HG03196 (cell line): ENCODE data around the gene ZNF524.
A peak's percentile ranks its signal among the peaks of the same experiment; 100 is the strongest.
"Not testable (repeated sequence)": the region's sequence is repeated elsewhere in the genome, so short reads cannot be mapped to it uniquely, and the experiment has no call there.

Experiments
- ATAC-seq: cut with Tn5 transposase; IDR thresholded peaks from one replicate; pipeline ENCODE4 v1.9.1; 2021; ENCODE audit not compliant: unreplicated experiment

Gene ZNF524

DNA sequence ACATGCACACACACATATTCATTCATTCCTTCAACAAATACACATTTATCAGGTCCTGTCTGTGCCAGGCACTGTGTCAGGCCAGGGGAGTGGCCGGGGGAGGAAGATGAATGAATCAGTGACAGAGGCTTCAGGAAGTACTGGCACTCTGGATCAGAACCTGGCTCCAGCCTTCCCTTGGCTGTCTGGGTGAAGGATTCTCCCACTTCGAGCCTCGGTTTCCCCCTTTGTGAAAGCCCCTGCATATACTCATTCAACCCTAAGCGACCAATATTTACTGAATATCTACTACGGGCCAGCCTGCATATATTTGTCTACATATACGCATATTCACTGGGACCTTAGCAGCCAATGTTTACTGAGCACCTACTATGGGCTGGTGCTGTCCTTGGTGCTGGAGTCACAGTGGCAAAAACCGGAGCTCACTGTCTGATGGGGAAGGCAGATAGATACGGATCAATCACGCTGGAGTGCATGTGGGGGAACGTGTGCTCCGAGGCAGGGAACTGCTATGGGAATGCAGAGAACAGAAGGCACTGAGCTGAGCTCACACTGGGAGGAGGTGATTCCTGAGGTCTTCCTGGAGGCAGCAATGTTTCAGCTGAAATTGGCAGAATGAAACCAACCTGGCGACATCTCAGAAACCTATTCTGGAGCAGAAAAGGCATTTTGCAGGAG lies 18.8 kb upstream of the ZNF524 start:
- ATAC-seq: no peak

DNA sequence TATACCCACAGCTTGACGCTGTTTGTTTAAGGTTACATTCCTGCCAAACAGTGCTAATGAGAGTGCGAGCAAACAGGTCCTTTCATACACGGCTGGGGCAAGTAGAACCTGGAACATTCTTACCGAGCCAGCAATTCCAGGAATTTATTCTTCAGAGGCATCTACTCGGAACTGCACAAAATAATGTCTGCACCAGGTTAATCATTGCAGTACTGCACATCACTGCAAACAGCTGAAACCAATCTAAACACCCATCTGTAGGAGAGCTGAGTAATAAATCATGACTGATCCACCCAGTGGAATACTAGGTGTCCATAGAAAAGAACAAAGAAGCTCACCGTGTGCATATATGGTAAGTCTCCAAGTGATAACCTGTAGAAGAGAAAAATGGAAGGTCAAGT lies 18.3 kb upstream of the ZNF524 start:
- no peak for ATAC-seq

DNA sequence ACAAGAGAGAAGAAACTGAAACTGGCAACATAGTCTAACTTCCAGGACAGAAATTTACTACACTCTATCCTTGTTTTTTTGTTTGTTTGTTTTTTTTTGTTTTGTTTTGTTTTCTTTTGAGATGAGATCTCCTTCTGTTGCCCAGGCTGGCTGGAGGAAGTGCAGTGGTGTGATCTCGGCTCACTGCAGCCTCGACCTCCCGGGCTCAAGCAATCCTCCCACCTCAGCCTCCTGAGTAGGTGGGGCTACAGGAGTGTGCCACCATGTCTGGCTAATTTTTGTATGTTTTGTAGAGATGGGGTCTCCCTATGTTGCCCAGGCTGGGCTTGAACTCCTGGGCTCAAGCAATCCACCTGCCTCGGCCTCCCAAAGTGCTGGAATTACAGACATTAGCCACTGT lies 17.8 kb upstream of the ZNF524 start:
- not testable (repeated sequence) for ATAC-seq

DNA sequence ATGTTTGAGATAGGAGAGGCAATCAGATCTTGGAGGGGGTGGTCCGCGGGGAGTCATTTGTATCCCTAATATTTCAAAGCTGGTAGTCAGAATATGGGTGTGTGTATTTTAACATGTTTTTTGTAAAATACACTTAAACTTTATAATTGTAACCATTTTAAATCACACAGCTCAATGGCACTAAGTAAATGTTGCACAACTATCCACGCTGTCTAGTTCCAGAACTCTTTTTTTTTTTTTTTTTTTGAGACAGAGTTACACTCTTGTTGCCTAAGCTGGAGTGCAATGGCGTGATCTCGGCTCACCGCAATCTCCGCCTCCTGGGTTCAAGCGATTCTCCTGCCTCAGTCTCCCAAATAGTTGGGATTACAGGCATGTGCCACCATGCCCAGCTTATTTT lies 16.2 kb upstream of the ZNF524 start:
- ATAC-seq: not testable (repeated sequence)

DNA sequence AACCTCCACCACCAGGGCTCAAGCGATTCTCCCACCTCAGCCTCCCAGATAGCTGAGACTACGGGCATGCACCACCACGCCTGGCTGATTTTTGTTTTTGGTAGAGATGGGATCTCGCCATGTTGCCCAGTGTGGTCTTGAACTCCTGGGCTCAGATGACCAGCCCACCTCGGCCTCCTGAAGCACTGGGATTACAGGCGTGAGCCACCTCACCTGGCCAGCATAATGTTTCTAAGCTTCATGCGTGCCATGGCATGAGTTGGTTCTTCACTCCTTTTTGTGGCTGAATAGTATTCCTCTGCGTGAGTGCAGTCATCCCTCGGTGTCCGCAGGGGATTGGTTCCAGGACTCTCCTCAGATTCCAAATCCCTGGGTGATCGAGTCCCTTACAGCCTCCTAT lies 15.2 kb upstream of the ZNF524 start:
- ATAC-seq: no peak

DNA sequence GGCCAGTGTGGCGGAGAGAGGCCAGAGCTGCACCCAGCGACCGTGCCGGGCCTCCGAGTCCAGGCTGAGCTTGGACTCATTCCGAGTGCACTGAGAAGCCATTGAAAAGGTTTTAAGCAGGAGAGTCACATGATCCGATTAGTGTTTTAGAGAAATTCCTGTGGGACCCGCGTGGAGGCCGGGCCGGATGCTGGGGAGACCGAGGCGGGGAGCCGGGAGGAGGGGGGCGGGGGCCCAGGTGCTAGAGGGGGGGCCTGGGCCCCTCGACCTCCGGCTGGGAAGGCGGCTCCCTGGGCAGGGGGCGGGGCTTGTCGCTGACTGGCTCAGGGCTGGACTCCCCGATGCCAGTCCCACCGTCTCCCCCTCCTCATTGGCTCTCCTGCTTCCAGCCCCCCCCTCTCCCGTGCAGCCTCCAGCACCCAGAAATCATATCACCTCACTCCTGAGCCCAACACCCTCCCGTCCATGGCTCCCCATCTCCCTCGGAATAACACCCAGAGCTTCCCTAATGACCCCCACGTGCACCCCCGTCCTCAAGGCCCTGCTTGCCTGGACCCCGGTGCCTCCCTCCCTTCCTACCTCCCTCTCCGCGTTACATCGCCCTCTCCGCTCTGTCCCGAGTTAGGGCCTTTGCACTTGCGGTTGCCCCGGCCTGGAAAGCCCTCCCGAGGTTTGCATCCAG lies 14.3 kb upstream of the ZNF524 start:
- ATAC-seq: no peak

DNA sequence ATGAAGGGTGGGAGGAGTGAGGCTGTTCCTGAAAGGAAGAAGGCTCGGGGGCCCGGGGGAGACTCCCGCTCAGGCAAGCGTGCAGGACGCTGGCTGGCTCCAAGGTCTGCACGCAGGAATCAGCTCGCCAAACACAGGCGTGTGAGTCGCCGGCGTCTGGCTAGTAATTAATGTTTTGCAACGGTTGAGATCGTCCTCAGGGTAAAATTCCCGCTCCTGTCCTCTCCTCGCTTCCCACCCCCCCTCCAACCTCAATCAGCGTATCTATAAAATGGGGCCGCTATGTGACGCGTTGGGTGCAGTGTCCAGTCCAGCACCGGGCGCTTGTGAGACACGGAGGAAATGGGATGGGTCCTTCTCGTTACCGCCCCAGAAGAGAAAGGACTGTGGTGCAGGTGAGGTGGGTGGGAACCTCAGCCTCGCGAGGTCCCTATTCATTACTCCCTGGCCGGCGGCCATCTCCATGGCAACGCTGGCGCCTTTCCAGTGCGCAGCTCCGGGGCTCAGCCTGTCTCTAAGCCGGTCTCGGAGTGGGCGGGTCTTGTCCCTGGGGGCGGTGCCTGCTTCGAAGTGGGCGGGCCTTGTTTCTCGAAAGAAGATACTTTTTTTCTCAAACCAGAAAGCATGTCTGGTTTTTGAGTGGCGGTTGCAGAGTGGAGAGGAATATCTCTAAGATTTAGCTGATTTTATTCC lies 13.0 kb upstream of the ZNF524 start:
- ATAC-seq: peak; percentile 75

DNA sequence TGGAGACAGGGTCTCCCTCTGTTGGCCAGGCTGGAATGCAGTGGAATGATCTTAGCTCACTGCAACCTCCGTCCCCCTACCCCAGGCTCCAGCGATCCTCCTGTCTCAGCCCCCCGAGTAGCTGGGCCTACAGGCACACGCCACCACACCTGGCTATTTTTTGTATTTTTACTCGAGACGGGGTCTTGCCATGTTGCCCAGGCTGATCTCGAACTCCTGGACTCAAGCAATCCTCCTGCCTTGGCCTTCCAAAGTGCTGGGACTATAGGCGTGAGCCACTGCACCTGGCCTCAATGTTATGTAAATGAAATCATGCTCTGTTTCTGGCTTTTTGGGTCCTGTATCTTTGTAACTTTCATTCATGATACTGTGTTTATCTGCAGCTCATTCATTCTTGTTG lies 11.3 kb upstream of the ZNF524 start:
- ATAC-seq: no peak

DNA sequence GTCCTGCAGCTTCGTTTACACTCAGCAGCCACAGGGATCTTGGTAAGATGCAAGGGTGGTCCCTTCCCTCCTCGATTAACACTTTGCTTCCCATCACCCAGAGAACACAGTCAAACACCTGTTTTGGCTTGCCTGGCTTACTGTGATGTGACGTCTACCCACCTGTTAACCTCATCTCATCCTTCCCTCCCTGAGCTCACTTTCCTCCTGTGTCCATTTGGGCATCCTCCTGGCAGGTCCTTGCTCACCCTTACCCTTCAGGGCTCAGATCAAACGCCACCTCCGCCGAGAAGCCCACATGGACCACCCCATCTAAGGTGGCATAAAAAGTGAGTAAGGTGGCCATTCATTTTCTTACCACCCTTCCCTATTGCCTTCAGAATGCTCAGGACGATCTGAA lies 10.0 kb upstream of the ZNF524 start:
- no peak for ATAC-seq

DNA sequence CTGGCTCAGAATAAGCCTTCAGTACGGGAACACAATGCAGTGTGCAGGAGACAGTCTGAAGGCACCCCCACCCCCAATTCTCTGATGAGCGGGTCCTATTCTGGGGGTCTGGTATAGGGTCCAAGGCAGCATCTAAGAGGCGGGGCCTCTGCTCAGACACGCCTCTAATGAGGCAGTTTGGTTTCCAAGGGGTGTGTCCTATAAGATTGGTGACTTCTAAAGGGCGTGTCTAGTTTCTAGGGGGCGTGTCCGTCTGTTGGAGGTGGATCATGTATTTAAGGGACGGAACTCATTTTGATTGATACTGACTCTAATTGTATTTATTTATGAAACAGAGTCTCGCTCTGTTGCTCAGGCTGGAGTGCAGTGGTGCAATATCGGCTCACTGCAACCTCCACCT lies 9.5 kb upstream of the ZNF524 start:
- no peak for ATAC-seq

DNA sequence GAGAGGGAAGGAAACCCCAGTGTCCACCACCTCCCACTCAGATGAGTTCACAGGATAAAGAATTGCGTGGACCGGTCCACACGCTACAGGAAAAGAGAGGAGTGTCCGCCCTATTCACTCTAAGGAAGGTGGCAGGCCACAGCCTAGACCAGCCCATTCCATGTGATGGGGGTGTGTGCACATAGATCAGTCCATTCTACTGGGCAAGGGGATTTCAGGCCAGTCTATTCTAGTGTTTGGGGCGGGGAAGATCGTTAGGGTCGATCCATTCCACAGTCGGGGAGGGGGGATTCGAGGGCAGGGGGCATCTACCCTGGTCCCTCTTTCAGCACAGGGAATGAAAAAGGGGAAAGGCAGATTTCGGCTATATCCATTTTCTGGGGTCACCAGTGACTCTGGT lies 8.5 kb upstream of the ZNF524 start:
- ATAC-seq: no peak

DNA sequence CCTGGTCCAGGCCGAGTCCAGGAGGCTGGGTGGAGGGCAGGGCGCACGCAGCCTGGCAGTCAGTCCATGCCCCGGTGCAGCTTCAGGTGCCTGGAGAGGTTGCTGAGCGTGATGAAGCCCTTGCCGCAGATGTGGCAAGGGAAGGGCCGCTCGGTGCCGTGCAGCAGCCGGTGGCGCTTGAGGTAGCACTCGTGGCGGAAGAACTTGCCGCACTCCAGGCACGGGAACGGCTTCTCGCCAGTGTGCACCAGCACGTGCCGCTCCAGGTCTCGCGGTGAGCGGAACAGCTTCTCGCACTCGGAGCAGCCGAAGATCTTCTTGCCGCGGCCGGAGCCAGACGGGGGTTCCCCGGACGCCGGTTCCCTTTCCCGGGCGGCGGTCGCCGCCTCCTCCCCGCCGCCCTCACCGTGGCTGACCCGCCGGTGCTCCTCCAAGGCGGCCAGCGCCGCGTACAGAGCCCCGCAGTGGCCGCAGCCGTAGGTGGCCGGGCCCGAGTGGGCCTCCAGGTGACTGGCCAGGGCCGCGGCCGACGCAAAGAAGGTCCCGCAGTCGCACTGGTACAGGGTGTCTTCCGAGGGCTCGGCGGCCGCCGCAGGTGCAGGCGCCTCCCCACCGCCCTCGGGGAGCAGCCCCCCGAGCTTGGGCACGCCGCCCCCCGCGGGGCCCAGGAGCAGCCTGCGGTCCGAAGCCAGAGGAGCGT lies 7.5 kb upstream of the ZNF524 start:
- ATAC-seq: no peak

DNA sequence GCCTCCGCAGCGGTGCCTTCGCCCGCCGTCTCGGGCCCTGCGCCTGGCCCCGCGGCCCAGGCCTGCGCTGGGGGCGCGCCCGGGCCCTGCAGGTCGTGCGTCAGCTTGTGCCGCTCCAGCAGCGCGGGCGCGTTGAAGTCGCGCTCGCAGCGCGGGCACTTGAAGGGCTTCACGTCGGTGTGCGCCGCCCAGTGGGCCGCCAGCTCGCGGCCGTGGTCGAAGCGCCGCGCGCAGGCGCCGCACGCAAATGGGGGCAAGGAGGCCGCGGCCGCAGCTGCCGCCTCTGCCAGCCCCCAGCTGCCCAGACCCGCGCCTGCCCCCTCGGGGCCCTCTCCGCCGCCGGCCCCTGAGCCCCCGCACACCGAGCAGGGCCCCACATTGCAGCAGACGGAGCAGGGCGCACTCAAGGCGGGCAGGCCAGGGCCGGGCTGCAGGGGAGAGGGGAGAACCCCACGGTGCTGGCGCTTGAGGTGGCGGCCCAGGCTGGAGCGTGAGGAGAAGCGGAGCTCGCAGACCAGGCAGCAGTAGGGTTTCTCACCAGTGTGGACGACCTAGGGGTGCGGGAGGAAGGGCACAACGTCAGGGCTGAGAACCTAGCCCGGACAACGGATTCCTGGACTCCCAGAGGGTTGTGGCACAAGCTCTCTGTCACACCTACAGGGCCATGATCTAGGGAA lies 6.9 kb upstream of the ZNF524 start:
- ATAC-seq: no peak

DNA sequence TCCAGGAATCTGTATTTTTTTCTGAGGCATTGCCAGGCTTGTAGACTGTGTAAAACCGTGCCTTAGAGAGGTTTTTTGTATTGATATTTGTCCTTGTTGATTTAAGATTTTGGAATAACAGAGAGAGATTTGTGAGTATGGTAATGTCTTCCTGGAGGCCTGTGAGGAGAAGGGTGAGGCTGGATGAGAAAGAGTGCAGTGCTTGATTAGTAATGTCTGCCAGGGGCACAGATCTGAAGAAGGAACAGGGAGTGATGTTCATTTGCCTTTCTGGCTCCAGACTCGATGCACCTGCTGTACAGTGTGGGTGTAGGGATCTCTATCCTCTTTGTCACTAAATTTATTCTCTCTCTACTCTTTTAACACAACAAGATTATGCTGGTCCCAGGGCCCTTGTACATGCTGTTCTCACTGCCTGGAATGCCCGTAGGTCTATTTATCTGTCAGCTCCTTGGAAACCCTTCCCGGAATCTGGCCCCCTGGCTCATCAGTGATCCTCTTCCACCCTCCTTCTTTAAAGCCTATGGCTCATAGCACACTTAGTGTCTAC lies 5.0 kb upstream of the ZNF524 start:
- ATAC-seq: no peak

DNA sequence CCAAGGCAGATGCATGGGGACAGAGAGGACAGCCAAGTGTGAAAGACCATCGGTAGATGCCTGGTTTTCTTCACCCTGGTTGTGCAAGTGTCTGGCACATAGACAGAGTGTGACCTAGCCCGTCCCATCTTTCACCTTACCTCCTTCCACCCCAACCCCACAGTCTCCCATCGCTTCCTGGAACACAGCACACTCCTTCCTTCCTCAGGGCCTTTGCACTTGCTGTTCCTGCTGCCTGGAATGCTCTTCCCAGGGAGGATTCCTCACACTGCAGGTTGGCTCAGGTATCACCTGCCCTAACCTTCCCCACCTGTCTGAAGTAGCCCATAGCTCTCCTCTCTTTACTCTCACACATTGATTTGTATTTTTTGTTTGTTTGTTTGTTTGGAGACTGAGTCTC lies 3.8 kb upstream of the ZNF524 start:
- no peak for ATAC-seq

DNA sequence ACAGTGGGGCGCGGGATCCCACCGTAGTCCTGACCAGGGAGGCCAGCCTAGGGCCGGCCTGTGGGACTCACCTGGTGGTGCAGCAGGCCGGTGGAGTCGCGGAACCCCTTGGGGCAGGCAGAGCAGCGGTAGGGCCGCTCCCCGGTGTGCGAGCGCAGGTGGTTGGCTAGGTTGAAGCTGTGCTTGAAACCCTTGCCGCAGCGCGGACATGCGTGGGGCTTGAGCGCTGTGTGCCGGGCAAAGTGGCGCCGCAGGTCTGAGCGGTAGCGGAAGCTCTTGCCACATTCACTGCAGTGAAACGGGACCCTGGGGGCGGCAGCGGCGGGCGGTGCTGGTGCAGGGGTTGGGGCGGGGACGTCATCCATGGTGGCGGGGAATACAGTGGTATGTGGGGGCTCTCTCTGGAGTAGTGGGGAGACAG lies 2.6 kb upstream of the ZNF524 start:
- no peak for ATAC-seq

DNA sequence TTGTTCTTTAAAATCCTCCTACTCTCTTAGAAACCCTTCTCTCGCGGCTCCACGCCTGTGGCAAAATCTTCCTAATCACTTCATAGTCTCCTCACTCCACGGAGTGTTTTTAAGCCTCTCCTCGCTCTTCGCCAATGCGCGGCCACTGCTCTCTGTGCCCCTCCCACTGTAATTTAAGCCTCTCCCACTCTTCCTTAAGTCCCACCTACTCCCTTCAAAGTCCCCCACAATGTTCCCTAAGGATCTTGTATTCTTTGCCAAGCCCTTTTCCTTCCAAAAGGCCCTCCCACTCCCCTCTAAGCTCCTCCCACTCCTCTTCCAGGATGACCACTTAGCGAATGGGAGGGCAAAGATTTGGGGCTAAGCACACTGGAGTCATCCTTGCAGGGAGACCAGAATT lies 2.1 kb upstream of the ZNF524 start:
- no peak for ATAC-seq

DNA sequence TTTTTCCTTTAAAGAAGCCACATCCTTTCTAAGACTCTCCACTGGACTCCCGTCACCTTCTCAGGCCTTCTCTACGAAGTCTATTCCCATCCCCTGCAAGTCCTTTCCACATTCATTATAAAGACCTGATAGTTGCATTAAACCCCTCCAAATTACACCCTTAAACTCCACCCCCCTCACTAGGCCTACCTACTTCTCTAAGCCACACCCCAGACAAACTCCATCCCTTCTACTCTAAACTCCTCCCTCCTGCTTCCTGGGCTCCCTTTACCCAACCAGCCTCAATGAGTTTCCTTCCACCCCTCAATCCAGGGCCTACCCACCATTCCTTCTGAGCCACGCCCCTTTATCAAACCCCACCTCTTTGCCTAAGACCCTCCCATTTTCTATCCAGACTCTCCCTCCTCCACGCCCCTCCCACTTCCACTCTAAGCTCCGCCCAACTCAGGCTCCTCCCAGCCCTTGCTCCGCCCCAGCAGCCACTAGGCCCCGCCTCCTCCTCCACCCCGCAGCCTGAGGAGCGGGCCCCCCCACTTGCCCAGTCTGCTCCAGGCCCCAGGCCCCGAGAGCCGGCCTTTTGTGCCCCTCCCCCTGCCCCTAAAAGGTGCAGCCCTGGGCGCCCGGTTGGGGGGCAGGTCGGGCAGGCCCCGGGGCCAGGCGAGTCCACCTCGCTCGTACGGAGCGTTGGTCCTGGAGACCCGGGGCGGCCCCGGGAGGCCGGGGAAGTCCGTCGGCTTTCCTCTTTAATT lies 1.2 kb upstream of the ZNF524 start:
- peak; percentile 43 for ATAC-seq

DNA sequence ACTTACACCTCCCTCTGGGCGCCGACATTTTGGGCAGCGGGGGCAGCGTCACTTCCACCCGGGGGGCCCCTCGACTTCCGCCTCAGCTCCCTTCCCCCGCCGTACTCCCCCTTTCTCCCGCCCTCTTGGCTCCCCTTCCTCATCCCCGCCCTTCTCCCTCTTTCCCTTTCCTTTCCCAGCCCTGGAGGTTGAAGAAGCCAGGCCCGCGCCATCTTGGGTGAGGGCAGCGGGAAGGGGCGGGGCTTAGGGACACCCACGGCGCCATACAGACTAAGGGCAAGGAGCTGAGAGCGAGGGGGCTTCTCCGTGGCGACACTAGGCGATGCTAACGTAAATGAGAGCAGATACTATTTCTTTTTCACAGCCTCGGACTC lies 633 bp upstream of the ZNF524 start, which contains the start of gene FIZ1:
Gene FIZ1, minus strand, starts transcription at position 50 of the 374 bp plus-strand sequence. CDS start 1,652 bp downstream, outside the sequence.
- peak; percentile 49 for ATAC-seq

DNA sequence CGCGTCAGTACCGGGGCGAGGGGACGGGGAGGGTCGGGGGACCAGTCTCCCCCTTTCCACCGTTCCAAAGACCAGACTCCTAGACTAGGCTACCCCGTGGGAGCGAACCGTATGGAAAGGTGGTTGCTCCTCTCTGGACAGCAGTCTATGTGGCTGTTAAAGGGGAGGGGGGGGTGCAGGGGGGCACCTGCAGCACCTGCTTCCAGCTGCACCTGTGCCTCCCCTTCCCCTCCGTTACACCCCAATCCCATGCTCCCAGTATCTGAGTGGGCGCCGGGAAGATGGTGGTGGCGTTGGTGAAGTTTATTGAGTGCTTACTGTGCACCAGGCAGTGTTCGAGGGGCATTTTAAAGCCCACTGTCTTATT lies 557 bp downstream of the ZNF524 start:
- ATAC-seq: no peak
